H1 (cell line): Measurements from ENCODE around the gene SCGB1A1. TPM values are rescaled to one million over a fixed set of nuclear protein-coding genes. Genes with fewer than 3 reads are reported as not detected.

Experiments
- CTCF ChIA-PET: fragments of 300-600 bp; sonication (Branson Sonifier 250); formaldehyde crosslinking; loops from one replicate; lab custom pipeline; 2021; ENCODE audit not compliant: partially characterized antibody; lab: Charles Lee
- POLR2A ChIA-PET: fragments of 300-600 bp; sonication (Branson Sonifier 250); formaldehyde crosslinking; loops from one replicate; lab custom pipeline; 2021; ENCODE audit warnings: inconsistent platforms; ENCODE audit not compliant: partially characterized antibody; lab: Charles Lee
- DNase-seq, 2 experiments: peaks; one replicate each; pipeline versions ENCODE4 v3.0.0 to v3.0.0-alpha.2; 2010 to 2022; ENCODE audit warnings: low spot score in 2 of 2, low read depth in 1 of 2, mixed read lengths in 1 of 2
- FAIRE-seq: peaks from 2 replicates; lab custom pipeline; 2011; peaks lifted over from hg19 to GRCh38; lab: Jason Lieb, UNC
- H2AFZ ChIP-seq: 2 replicates; pipeline ENCODE4 v1.8.1; 2012; ENCODE audit warnings: low read length, inconsistent platforms
- H2AK5ac ChIP-seq: 2 replicates; pipeline ENCODE4 v1.6.1; 2013; ENCODE audit warnings: low read depth, low read length
- H2BK120ac ChIP-seq: replicated peaks from 2 replicates; pipeline ENCODE3; 2013; ENCODE audit warnings: low read depth, low read length, inconsistent platforms
- H2BK12ac ChIP-seq: 2 replicates; pipeline ENCODE4 v1.6.1; 2013; ENCODE audit warnings: low read depth, low read length
- H2BK15ac ChIP-seq: 2 replicates; pipeline ENCODE4 v1.6.1; 2013; ENCODE audit warnings: low read length
- H2BK20ac ChIP-seq: 2 replicates; pipeline ENCODE4 v1.6.1; 2013; ENCODE audit warnings: low read length
- H2BK5ac ChIP-seq: 2 replicates; pipeline ENCODE4 v1.6.1; 2013; ENCODE audit warnings: low read depth, low read length
- H3K14ac ChIP-seq: 2 replicates; pipeline ENCODE4 v1.6.1; 2013; ENCODE audit warnings: inconsistent platforms; ENCODE audit not compliant: insufficient read length
- H3K18ac ChIP-seq: 2 replicates; pipeline ENCODE4 v1.6.1; 2013; ENCODE audit warnings: low read length; ENCODE audit errors: extremely low read depth
- H3K23ac ChIP-seq: 2 replicates; pipeline ENCODE4 v1.6.1; 2013; ENCODE audit warnings: inconsistent platforms; ENCODE audit not compliant: insufficient read length
- H3K23me2 ChIP-seq: 2 replicates; pipeline ENCODE4 v1.6.1; 2013; ENCODE audit warnings: low read depth, low read length
- H3K27ac ChIP-seq: 2 replicates; pipeline ENCODE4 v1.6.1; 2011; ENCODE audit warnings: low read depth, low read length, inconsistent platforms
- H3K27me3 ChIP-seq, 4 experiments: replicated peaks in 1 of 4; 1 replicate in 1 of 4; 2 replicates in 3 of 4; pipeline versions ENCODE4 v1.6.1 to v1.8.1; 2011 to 2013; ENCODE audit warnings: low read length in 3 of 4, mild to moderate bottlenecking in 3 of 4, inconsistent platforms in 2 of 4, mixed read lengths in 2 of 4, moderate library complexity in 1 of 4; ENCODE audit not compliant: control insufficient read depth in 3 of 4, insufficient read depth in 3 of 4; ENCODE audit errors: extremely low read depth in 1 of 4
- H3K36me3 ChIP-seq, 4 experiments: 2 replicates each; pipeline versions ENCODE4 v1.6.1 to v1.8.1; 2011 to 2013; ENCODE audit warnings: mild to moderate bottlenecking in 4 of 4, low read length in 3 of 4, moderate library complexity in 2 of 4, control low read depth in 1 of 4, inconsistent platforms in 1 of 4; ENCODE audit not compliant: insufficient read depth in 4 of 4, control insufficient read depth in 2 of 4
- H3K4ac ChIP-seq: replicated peaks from 2 replicates; pipeline ENCODE3; 2013; ENCODE audit warnings: low read length, low read depth, mixed read lengths, inconsistent platforms; ENCODE audit not compliant: insufficient read length
- H3K4me1 ChIP-seq, 4 experiments: replicated peaks in 1 of 4; 1 replicate in 1 of 4; 2 replicates in 3 of 4; pipeline versions ENCODE4 v1.6.1 to v1.8.1; 2011 to 2013; ENCODE audit warnings: low read length in 3 of 4, inconsistent platforms in 2 of 4, mixed read lengths in 1 of 4; ENCODE audit not compliant: insufficient read depth in 4 of 4, control insufficient read depth in 3 of 4
- H3K4me2 ChIP-seq, 2 experiments: 2 replicates each; pipeline versions ENCODE4 v1.6.1 to v1.8.1; 2011 to 2013; ENCODE audit warnings: low read depth in 2 of 2, low read length in 2 of 2, control low read depth in 1 of 2, inconsistent platforms in 1 of 2, mild to moderate bottlenecking in 1 of 2; ENCODE audit not compliant: insufficient read depth in 1 of 2
- H3K4me3 ChIP-seq, 4 experiments: fragments of 200-600, 300-600 bp in 1 of 4; sonication (generic), shearing (Covaris generic), sonication (Bioruptor Twin) in 1 of 4; 2 replicates each; pipeline versions ENCODE4 v1.5.1 to v1.8.1; 2011 to 2016; ENCODE audit warnings: low read length in 4 of 4, low read depth in 3 of 4, control low read depth in 2 of 4, inconsistent platforms in 2 of 4, mild to moderate bottlenecking in 2 of 4, mixed read lengths in 1 of 4, moderate library complexity in 1 of 4; ENCODE audit not compliant: insufficient read depth in 2 of 4; ENCODE audit errors: extremely low read depth in 1 of 4
- H3K56ac ChIP-seq: replicated peaks from 2 replicates; pipeline ENCODE3; 2013; ENCODE audit warnings: low read depth, mild to moderate bottlenecking, mixed read lengths, low read length, inconsistent platforms; ENCODE audit not compliant: insufficient read length
- H3K79me1 ChIP-seq: 2 replicates; pipeline ENCODE4 v1.6.1; 2013; ENCODE audit warnings: low read depth, low read length, control low read depth
- H3K79me2 ChIP-seq, 2 experiments: 2 replicates each; pipeline versions ENCODE4 v1.6.1 to v1.8.1; 2012 to 2013; ENCODE audit warnings: low read length in 2 of 2, mild to moderate bottlenecking in 2 of 2, inconsistent platforms in 1 of 2; ENCODE audit not compliant: insufficient read depth in 2 of 2, control insufficient read depth in 1 of 2
- H3K9ac ChIP-seq, 4 experiments: replicated peaks in 1 of 4; 1 replicate in 1 of 4; 2 replicates in 3 of 4; pipeline versions ENCODE4 v1.6.1 to v1.8.1; 2011 to 2013; ENCODE audit warnings: low read depth in 3 of 4, low read length in 3 of 4, control low read depth in 2 of 4, mild to moderate bottlenecking in 2 of 4, moderate library complexity in 2 of 4, inconsistent platforms in 1 of 4; ENCODE audit errors: extremely low read depth in 1 of 4
- H3K9me3 ChIP-seq, 2 experiments: 2 replicates each; pipeline versions ENCODE4 v1.6.1 to v1.8.1; 2012 to 2013; ENCODE audit warnings: mild to moderate bottlenecking in 2 of 2, moderate library complexity in 2 of 2, control low read depth in 1 of 2, inconsistent platforms in 1 of 2, low read depth in 1 of 2, low read length in 1 of 2, mixed read lengths in 1 of 2; ENCODE audit not compliant: insufficient read depth in 2 of 2
- H4K20me1 ChIP-seq, 2 experiments: replicated peaks in 1 of 2; 2 replicates each; pipeline versions ENCODE3 to v1.8.1; 2011 to 2013; ENCODE audit warnings: inconsistent platforms in 2 of 2, low read length in 2 of 2, mild to moderate bottlenecking in 1 of 2; ENCODE audit not compliant: insufficient read depth in 2 of 2, control insufficient read depth in 1 of 2
- H4K5ac ChIP-seq: 2 replicates; pipeline ENCODE4 v1.6.1; 2013; ENCODE audit warnings: low read length, low read depth, mixed read lengths, inconsistent platforms; ENCODE audit not compliant: insufficient read length
- H4K8ac ChIP-seq: 2 replicates; pipeline ENCODE4 v1.8.0; 2013; ENCODE audit warnings: mild to moderate bottlenecking, moderate library complexity, low read length, inconsistent platforms; ENCODE audit not compliant: insufficient read depth; ENCODE audit errors: extremely low read depth
- H4K91ac ChIP-seq: replicated peaks from 2 replicates; pipeline ENCODE3; 2013; ENCODE audit warnings: low read length, mixed read lengths, inconsistent platforms; ENCODE audit not compliant: insufficient read length
- BRCA1 ChIP-seq: IDR thresholded peaks from 2 replicates; pipeline ENCODE4 v1.6.1; 2012; ENCODE audit warnings: low read depth, low read length, improper control_type of control experiment
- CBX8 ChIP-seq: fragments of 300-800, 300-1000 bp; sonication (generic); IDR thresholded peaks from 2 replicates; pipeline ENCODE4 v1.7.1; 2016; ENCODE audit warnings: low read depth, low read length, borderline replicate concordance
- CHD1 ChIP-seq: IDR thresholded peaks from 2 replicates; pipeline ENCODE4 v1.6.1; 2012; ENCODE audit warnings: low read depth, low read length, improper control_type of control experiment
- EGR1 ChIP-seq: IDR thresholded peaks from 2 replicates; pipeline ENCODE4 v1.6.1; 2011; ENCODE audit warnings: low read depth, low read length, borderline replicate concordance
- EZH2 ChIP-seq: fragments of 200-600 bp; sonication (generic); IDR thresholded peaks from 2 replicates; pipeline ENCODE4 v1.7.1; 2012; ENCODE audit warnings: low read depth, mild to moderate bottlenecking, moderate library complexity, low read length, inconsistent platforms; ENCODE audit not compliant: severe bottlenecking
- HDAC2 ChIP-seq, 2 experiments: fragments of 300-600 bp in 1 of 2; sonication (generic) in 1 of 2; IDR thresholded peaks; 2 replicates each; pipeline ENCODE4 v1.6.1; 2011 to 2012; ENCODE audit warnings: low read depth in 2 of 2, low read length in 2 of 2, mild to moderate bottlenecking in 2 of 2, moderate library complexity in 2 of 2, borderline replicate concordance in 1 of 2, inconsistent platforms in 1 of 2
- JUN ChIP-seq: IDR thresholded peaks from 2 replicates; pipeline ENCODE4 v1.6.1; 2011; ENCODE audit warnings: low read depth, mild to moderate bottlenecking, improper control_type of control experiment, low read length
- MAX ChIP-seq: IDR thresholded peaks from 2 replicates; pipeline ENCODE4 v1.6.1; 2012; ENCODE audit warnings: inconsistent platforms
- SIN3A ChIP-seq, 2 experiments: IDR thresholded peaks in 1 of 2; conservative IDR thresholded peaks in 1 of 2; 2 replicates each; pipeline ENCODE4 v1.6.1; 2011 to 2012; ENCODE audit warnings: low read length in 2 of 2, improper control_type of control experiment in 1 of 2, low read depth in 1 of 2, mild to moderate bottlenecking in 1 of 2
- SRF ChIP-seq: IDR thresholded peaks from 2 replicates; pipeline ENCODE4 v1.6.1; 2011; ENCODE audit warnings: mild to moderate bottlenecking, low read depth, low read length, moderate library complexity
- TBP ChIP-seq: IDR thresholded peaks from 2 replicates; pipeline ENCODE4 v1.6.1; 2011; ENCODE audit warnings: low read depth, low read length, improper control_type of control experiment
- WGBS, 2 experiments: shearing (Covaris generic) in 1 of 2; methylation state at CpG; one replicate each; pipeline versions ENCODE4 v1.1.6 to v1.1.7; 2013 to 2015; ENCODE audit warnings: low lambda C conversion rate in 2 of 2, mixed read lengths in 2 of 2, inconsistent platforms in 1 of 2, low coverage in 1 of 2, missing lambda C conversion rate in 1 of 2; ENCODE audit not compliant: insufficient replicate concordance in 2 of 2, insufficient coverage in 1 of 2, insufficient read length in 1 of 2; ENCODE audit errors: extremely low coverage in 1 of 2, missing lambda C conversion rate in 1 of 2; 5-methylcytosine and 5-hydroxymethylcytosine counted together
- polyA plus RNA-seq, 7 experiments: library from polyadenylated mRNA; depleted of rRNA in 3 of 7; stranded (reverse) in 5 of 7; unstranded in 2 of 7; fragments of >200 nt in 5 of 7; fragments of 200-250 nt in 2 of 7; gene quantifications; 1 replicate in 5 of 7; 2 replicates in 1 of 7; 4 replicates in 1 of 7; pipeline versions ENCODE4 v1.2.1 to v1.2.3, GENCODE V29; 2011 to 2013; ENCODE audit warnings: missing spikeins in 2 of 7, mixed read lengths in 2 of 7
- total RNA-seq: library from RNA; stranded (reverse); fragmentation: NEBNext Ultra II Directional; extraction: Animal tissue kit (Norgen Biotek cat#: 25700); gene quantifications from 2 replicates; pipeline ENCODE4 v1.2.1, GENCODE V29; 2021

SCGB1A1 gene
- total and polyA plus RNA-seq, 2 of the 8 experiments (the other 6 are each of a cell fraction or from before 2014, with no cell fraction given), result not detected

GRCh38 chr11:62402960-62403730 is 15.7 kb upstream of the SCGB1A1 start:
- no peak overlapping the region for H2BK20ac ChIP-seq
- no peak overlapping the region for H2BK15ac ChIP-seq
- no peak overlapping the region for H3K14ac ChIP-seq
- peaks cover 0 to 20% (median 1%) of the 10 kb centered on the region in 4 experiments; a peak in 5 of 7 replicates for H3K4me1 ChIP-seq
- H3K4me2 ChIP-seq, result no peak overlapping the region
- no peak overlapping the region for H4K5ac ChIP-seq
- H3K79me2 ChIP-seq, result no peaks in the 10 kb centered on the region
- ChIA-PET CTCF (interaction anchor here (0.6 to 9.5 kb wide), 9 partner anchors 11 to 231 kb away, joined by 3 to 56 read pairs (median 3); no protein-coding TSS in a partner anchor), POLR2A (interaction anchor here (0.6 to 0.8 kb wide), 3 partner anchors 25 to 261 kb away, joined by 3 read pairs; partner anchors contain the start of gene C11orf98)
- FAIRE-seq (no peak), DNase-seq (no peak)
- no peak overlapping the region for H2BK5ac ChIP-seq
- no peak overlapping the region for H4K91ac ChIP-seq
- H3K36me3 ChIP-seq, result no peaks in the 10 kb centered on the region
- H4K20me1 ChIP-seq, result no peaks in the 10 kb centered on the region
- no peak overlapping the region for H3K18ac ChIP-seq
- no peak overlapping the region for H3K9ac ChIP-seq
- no peak overlapping the region for H3K27ac ChIP-seq
- H3K23ac ChIP-seq, result no peak overlapping the region
- no peak overlapping the region for H2AK5ac ChIP-seq
- H3K79me1 ChIP-seq, result no peaks in the 10 kb centered on the region
- no peak overlapping the region for H3K56ac ChIP-seq
- H3K9me3 ChIP-seq, result no peaks in the 10 kb centered on the region
- no peak overlapping the region for H3K4ac ChIP-seq
- WGBS, 2 experiments, result 90% methylated on average over 12 of the region's 12 CpGs; no CpG with 5 or more reads in 1 of the 2 experiments
- H3K27me3 ChIP-seq, result 0 out of 7 replicates have a peak, but pooled peaks cover 0 to 2% (median 0%) of the 10 kb centered on the region in 4 experiments
- H3K4me3 ChIP-seq, result no peak overlapping the region
- H2BK120ac ChIP-seq, result no peak overlapping the region
- no peak overlapping the region for H2AFZ ChIP-seq
- H2BK12ac ChIP-seq, result no peak overlapping the region
- no peak overlapping the region for H4K8ac ChIP-seq
- no peaks in the 10 kb centered on the region; the same call in 1 of the 2 replicates for H3K23me2 ChIP-seq
- TF ChIP-seq CHD1 (no peak), HDAC2 (IDR thresholded peaks at IDR 0.05; ENCODE audit: borderline replicate concordance in 1 of 2, low read depth in 2 of 2, low read length in 2 of 2) (no peak), BRCA1 (no peak), TBP (no peak), JUN (no peak), MAX (no peak), EZH2 (no peak), SRF (no peak), EGR1 (no peak), SIN3A (conservative IDR thresholded peaks at IDR 0.05 in 1 of 2, IDR thresholded peaks at IDR 0.05 in 1 of 2; ENCODE audit: low read depth in 1 of 2, low read length in 2 of 2) (no peak), CBX8 (no peak)
